K562 (cell line): ENCODE data around the gene ELMOD2. TPM values are rescaled to one million over a fixed set of nuclear protein-coding genes. Genes with fewer than 3 reads are reported as not detected.

Experiments used
- ATAC-seq: fragments of 200-7000 bp; cut with Tn5 transposase; 3 replicates; pipeline ENCODE4 v1.9.1; 2020; ENCODE audit warnings: moderate library complexity
- BruUV-seq: library from RNA; stranded (reverse); fragments of 400-500 nt; replicated peaks from 2 replicates; lab custom pipeline; 2021; lab: Mats Ljungman, UMichigan
- CTCF ChIA-PET: fragments of 300-600 bp; formaldehyde crosslinking; extraction: SDS; loops from one replicate; lab custom pipeline; 2021; ENCODE audit warnings: low intra/inter-chr PET ratio; lab: Yijun Ruan, JAX
- POLR2A ChIA-PET: fragments of 300-600, 350-650 bp; sonication (Branson Sonifier 250); formaldehyde crosslinking; extraction: SDS; loops from one replicate; lab custom pipeline; 2021; ENCODE audit warnings: antibody characterized with exemption, inconsistent platforms; lab: Yijun Ruan, JAX
- DNase-seq, 4 experiments: peaks; one replicate each; pipeline versions ENCODE4 v3.0.0 to v3.0.0-alpha.2; 2011 to 2018; ENCODE audit warnings: low spot score in 3 of 4, mixed read lengths in 3 of 4; ENCODE audit errors: extremely low read depth in 1 of 4
- FAIRE-seq: peaks from 2 replicates; lab custom pipeline; 2011; peaks lifted over from hg19 to GRCh38; lab: Jason Lieb, UNC
- H2AFZ ChIP-seq: 2 replicates; pipeline ENCODE4 v1.6.0; 2011; ENCODE audit warnings: low read depth, low read length, control low read depth, inconsistent platforms
- H3K27ac ChIP-seq: fragments of 200-600 bp; 3 replicates; pipeline ENCODE4 v1.8.0; 2011; ENCODE audit warnings: low read depth, mild to moderate bottlenecking, control low read depth, inconsistent platforms, low read length, moderate library complexity, mixed read lengths; ENCODE audit errors: extremely low read depth
- H3K27me3 ChIP-seq, 2 experiments: fragments of 300-600 bp in 1 of 2; 2 replicates in 1 of 2; 3 replicates in 1 of 2; pipeline versions ENCODE4 v1.6.0 to v1.8.0; 2011; ENCODE audit warnings: inconsistent platforms in 2 of 2, low read length in 2 of 2, mild to moderate bottlenecking in 1 of 2, mixed read lengths in 1 of 2, moderate library complexity in 1 of 2; ENCODE audit not compliant: control insufficient read depth in 2 of 2, insufficient read depth in 2 of 2
- H3K36me3 ChIP-seq: fragments of 300-600 bp; 3 replicates; pipeline ENCODE4 v1.8.0; 2011; ENCODE audit warnings: mild to moderate bottlenecking, low read length, inconsistent platforms; ENCODE audit not compliant: control insufficient read depth, insufficient read depth
- H3K4me1 ChIP-seq, 2 experiments: fragments of 200-600 bp in 1 of 2; replicated peaks in 1 of 2; 2 replicates in 1 of 2; 3 replicates in 1 of 2; pipeline versions ENCODE4 v1.5.1 to v1.8.0; 2011; ENCODE audit warnings: inconsistent platforms in 2 of 2, low read length in 2 of 2, mild to moderate bottlenecking in 1 of 2, mixed read lengths in 1 of 2, moderate library complexity in 1 of 2; ENCODE audit not compliant: control insufficient read depth in 2 of 2, insufficient read depth in 2 of 2
- H3K4me2 ChIP-seq: 2 replicates; pipeline ENCODE4 v1.6.1; 2011; ENCODE audit warnings: low read length, control low read depth, inconsistent platforms, mixed read lengths; ENCODE audit not compliant: insufficient read depth
- H3K4me3 ChIP-seq: fragments of 200-600 bp; sonication (generic), shearing (Covaris generic); 2 replicates; pipeline ENCODE4 v1.5.1; 2016; ENCODE audit warnings: control low read depth, inconsistent platforms
- H3K79me2 ChIP-seq: fragments of 200-600 bp; 3 replicates; pipeline ENCODE4 v1.8.0; 2011; ENCODE audit warnings: low read length, inconsistent platforms; ENCODE audit not compliant: control insufficient read depth, insufficient read depth
- H3K9ac ChIP-seq, 2 experiments: 2 replicates each; pipeline versions ENCODE4 v1.6.0 to v1.6.1; 2011; ENCODE audit warnings: low read depth in 2 of 2, low read length in 2 of 2, control low read depth in 1 of 2, inconsistent platforms in 1 of 2, mild to moderate bottlenecking in 1 of 2, mixed read lengths in 1 of 2; ENCODE audit not compliant: insufficient read depth in 1 of 2
- H3K9me1 ChIP-seq: one replicate; pipeline ENCODE4 v1.6.0; 2011; ENCODE audit warnings: inconsistent platforms, mild to moderate bottlenecking, low read length, moderate library complexity; ENCODE audit not compliant: control insufficient read depth, insufficient read depth
- H3K9me3 ChIP-seq: replicated peaks from 2 replicates; pipeline ENCODE4 v1.5.1; 2011; ENCODE audit warnings: low read depth, low read length, inconsistent platforms; ENCODE audit not compliant: control insufficient read depth, insufficient read depth
- H4K20me1 ChIP-seq: replicated peaks from 2 replicates; pipeline ENCODE4 v1.6.1; 2011; ENCODE audit warnings: low read length, inconsistent platforms, mixed read lengths; ENCODE audit not compliant: control insufficient read depth, insufficient read depth
- EHMT2 ChIP-seq: fragments of 450-650 bp; IDR thresholded peaks from 2 replicates; pipeline ENCODE4 v1.6.1; 2018; ENCODE audit warnings: antibody characterized with exemption
- ELF4 ChIP-seq: fragments of 450-650 bp; formaldehyde crosslinking; IDR thresholded peaks from 2 replicates; pipeline ENCODE4 v1.4.0; 2022; ENCODE audit warnings: missing genetic modification characterization
- GATA2 ChIP-seq: sonication (generic); formaldehyde crosslinking; IDR thresholded peaks from 2 replicates; pipeline ENCODE4 v1.4.0; 2020; ENCODE audit warnings: mild to moderate bottlenecking, missing genetic modification reagents
- HSF4 ChIP-seq: fragments of 250-450 bp; sonication (Bioruptor Pico); IDR thresholded peaks from 2 replicates; pipeline ENCODE4 v2.1.2; 2022; ENCODE audit warnings: mild to moderate bottlenecking, moderate library complexity, borderline replicate concordance
- MITF ChIP-seq: IDR thresholded peaks from 2 replicates; pipeline ENCODE4 v1.6.1; 2014; ENCODE audit warnings: antibody characterized with exemption
- MYC ChIP-seq, 2 experiments: fragments of 250-450 bp in 1 of 2; sonication (Bioruptor Pico) in 1 of 2; IDR thresholded peaks; 2 replicates each; pipeline versions ENCODE4 v1.5.1 to v1.6.1; 2012 to 2021; ENCODE audit warnings: low read depth in 2 of 2, borderline replicate concordance in 1 of 2, improper control_type of control experiment in 1 of 2, low read length in 1 of 2, mild to moderate bottlenecking in 1 of 2, moderate library complexity in 1 of 2
- PCBP1 ChIP-seq: fragments of 200-400 bp; formaldehyde crosslinking; IDR thresholded peaks from 2 replicates; pipeline ENCODE4 v1.6.1; 2018; ENCODE audit warnings: mild to moderate bottlenecking, low read depth, low read length; ENCODE audit not compliant: poor library complexity, severe bottlenecking
- POLR2AphosphoS5 ChIP-seq: IDR thresholded peaks from 2 replicates; pipeline ENCODE4 v1.6.1; 2011; ENCODE audit warnings: mild to moderate bottlenecking, low read depth, low read length, moderate library complexity; ENCODE audit not compliant: control insufficient read depth, insufficient read depth
- PTRF ChIP-seq: fragments of 450-650 bp; IDR thresholded peaks from 2 replicates; pipeline ENCODE4 v1.6.1; 2016; ENCODE audit warnings: mild to moderate bottlenecking, missing genetic modification characterization, missing compliant biosample characterization
- SAFB2 ChIP-seq: fragments of 200-400 bp; formaldehyde crosslinking; IDR thresholded peaks from 2 replicates; pipeline ENCODE4 v1.6.1; 2018; ENCODE audit warnings: borderline replicate concordance, low read length, low read depth, moderate library complexity; ENCODE audit not compliant: severe bottlenecking
- STAG1 ChIP-seq: sonication (generic); formaldehyde crosslinking; IDR thresholded peaks from 2 replicates; pipeline ENCODE4 v1.5.0; 2020; ENCODE audit warnings: missing genetic modification reagents, borderline replicate concordance
- TAL1 ChIP-seq: fragments of 450-650 bp; IDR thresholded peaks from 2 replicates; pipeline ENCODE4 v1.6.1; 2016; ENCODE audit warnings: mild to moderate bottlenecking
- ZBTB34 ChIP-seq: fragments of 250-450 bp; sonication (Bioruptor Pico); IDR thresholded peaks from 2 replicates; pipeline ENCODE4 v1.8.0; 2021; ENCODE audit warnings: mild to moderate bottlenecking, moderate library complexity
- ZBTB9 ChIP-seq: fragments of 450-650 bp; formaldehyde crosslinking; IDR thresholded peaks from 2 replicates; pipeline ENCODE4 v1.4.0; 2020; ENCODE audit warnings: mild to moderate bottlenecking, moderate library complexity
- ZC3H4 ChIP-seq: sonication (generic); formaldehyde crosslinking; IDR thresholded peaks from 2 replicates; pipeline ENCODE4 v1.9.0; 2021; ENCODE audit warnings: missing genetic modification reagents, borderline replicate concordance
- WGBS: fragments of 100-300 bp; shearing (Covaris generic); methylation state at CpG from one replicate; pipeline ENCODE4 v1.1.6; 2016; ENCODE audit warnings: low coverage, mixed read lengths; ENCODE audit not compliant: insufficient coverage; ENCODE audit errors: missing lambda C conversion rate; 5-methylcytosine and 5-hydroxymethylcytosine counted together
- in situ Hi-C: fragments of 300-500 bp; cut with MboI; formaldehyde crosslinking; loops from 4 replicates; pipeline ENCODE4 v1.15.0; 2018; ENCODE audit warnings: inconsistent platforms, mixed read lengths
- intact Hi-C: fragments of 100-400 bp; cut with micrococcal nuclease; formaldehyde crosslinking; loops from 2 replicates; pipeline ENCODE4 v1.14.2; 2022
- polyA plus RNA-seq, 8 experiments: library from polyadenylated mRNA; depleted of rRNA in 4 of 8; stranded (reverse) in 5 of 8; unstranded in 3 of 8; fragments of >200 nt; fragmentation: Nextera tagmentation in 2 of 8; fragmentation: Illumina TruSeq in 1 of 8; extraction: Ambion mirVana in 2 of 8; extraction: Trizol in 1 of 8; gene quantifications; 2 replicates each; pipeline versions ENCODE4 v1.2.1 to v1.2.3, GENCODE V29; 2011 to 2014; ENCODE audit warnings: inconsistent platforms in 1 of 8, missing spikeins in 1 of 8
- total RNA-seq, 7 experiments: library from RNA; depleted of rRNA in 6 of 7; stranded (reverse); fragments of >200 nt in 6 of 7; fragmentation: Illumina TruSeq in 2 of 7; extraction: Trizol in 2 of 7; gene quantifications; 2 replicates each; pipeline versions ENCODE4 v1.2.1 to v1.2.3, GENCODE V29; 2011 to 2021; ENCODE audit warnings: low replicate concordance in 1 of 7

Gene ELMOD2
- total and polyA plus RNA-seq, 9 of the 15 experiments (the other 6 are each of a cell fraction or from before 2014, with no cell fraction given), result 11.0 to 23.3 (median 14.3) TPM

- Histone ChIP-seq H3K9me1 (no peaks in the 10 kb centered on the region), H3K9ac (no peak overlapping the region), H3K4me3 (no peak overlapping the region), H3K36me3 (no peaks in the 10 kb centered on the region), H3K27ac (no peak overlapping the region), H3K4me1 (no peaks in the 10 kb centered on the region), H4K20me1 (no peaks in the 10 kb centered on the region), H2AFZ (no peak overlapping the region), H3K4me2 (no peak overlapping the region), H3K79me2 (no peaks in the 10 kb centered on the region), H3K9me3 (no peaks in the 10 kb centered on the region), H3K27me3 (no peaks in the 10 kb centered on the region)
- ATAC-seq (no peak), DNase-seq (no peak), FAIRE-seq (no peak)
- BruUV-seq, result no TSS peak
- ChIA-PET CTCF (no interaction called here), POLR2A (no interaction called here)
- intact Hi-C loops (no loop called here), in situ Hi-C loops (no loop called here)
- no peak for TF ChIP-seq SAFB2
- TF ChIP-seq HSF4 (CRISPR knock-in tag), result no peak
- TF ChIP-seq PTRF (tag), result no peak
- no peak for TF ChIP-seq ZBTB34 (CRISPR knock-in tag)
- TF ChIP-seq MITF, result no peak
- TF ChIP-seq PCBP1, result no peak
- TF ChIP-seq STAG1 (CRISPR knock-in tag), result no peak
- no peak for TF ChIP-seq GATA2 (CRISPR knock-in tag)
- no peak for TF ChIP-seq EHMT2
- TF ChIP-seq ELF4 (CRISPR knock-in tag), result no peak
- TF ChIP-seq TAL1, result no peak
- TF ChIP-seq ZBTB9 (CRISPR knock-in tag), result no peak
- no peak for TF ChIP-seq MYC (IDR thresholded peaks at IDR 0.05; ENCODE audit: low read depth, low read length)
- no peak for TF ChIP-seq MYC (CRISPR knock-in tag; IDR thresholded peaks at IDR 0.05; ENCODE audit: borderline replicate concordance, low read depth)
- TF ChIP-seq ZC3H4 (CRISPR knock-in tag), result no peak
- no peak for TF ChIP-seq POLR2AphosphoS5
- 0% methylated on average over 1 of the region's 1 CpG for WGBS
Observed at GRCh38 chr4:140515423-140515822, 8.5 kb upstream of the ELMOD2 start.
